Nephron (organoid): Measurements from ENCODE around the gene ZBTB20.

ENCODE experiments used
- H3K27ac Mint-ChIP-seq, 3 experiments: 2 replicates each; pipeline ENCODE4 v1.8.0; 2020; ENCODE audit warnings: mixed read lengths in 3 of 3, mild to moderate bottlenecking in 2 of 3, moderate library complexity in 1 of 3
- H3K27me3 Mint-ChIP-seq: 2 replicates; pipeline ENCODE4 v1.8.0; 2021; ENCODE audit warnings: low read depth, mild to moderate bottlenecking, moderate library complexity, mixed read lengths
- H3K36me3 Mint-ChIP-seq: 2 replicates; pipeline ENCODE4 v1.8.0; 2020; ENCODE audit warnings: low read depth, mixed read lengths
- H3K4me1 Mint-ChIP-seq: 2 replicates; pipeline ENCODE4 v1.8.0; 2020; ENCODE audit warnings: mixed read lengths
- H3K4me3 Mint-ChIP-seq, 3 experiments: 2 replicates each; pipeline ENCODE4 v1.8.0; 2020; ENCODE audit warnings: mild to moderate bottlenecking in 3 of 3, mixed read lengths in 3 of 3, moderate library complexity in 2 of 3
- H3K9me3 Mint-ChIP-seq: 2 replicates; pipeline ENCODE4 v1.8.0; 2020; ENCODE audit warnings: mixed read lengths
- CTCF ChIP-seq, 3 experiments: fragments of 200-600 bp; sonication (generic); IDR thresholded peaks; one replicate each; pipeline ENCODE4 v1.5.0; 2021; ENCODE audit warnings: antibody characterized with exemption in 3 of 3; ENCODE audit not compliant: unreplicated experiment in 3 of 3

ZBTB20 gene

GRCh38 chr3:115169808-115170207 lies 22.7 kb upstream of the ZBTB20 start:
- TF ChIP-seq CTCF (IDR thresholded peaks at IDR 0.05; ENCODE audit: unreplicated experiment in 3 of 3): peak in 2 of 3 experiments; percentile 19 to 44
- no peaks in the 10 kb centered on the region for H3K27me3 Mint-ChIP-seq
- no peaks in the 10 kb centered on the region for H3K9me3 Mint-ChIP-seq
- no peaks in the 10 kb centered on the region for H3K4me1 Mint-ChIP-seq
- no peaks in the 10 kb centered on the region for H3K36me3 Mint-ChIP-seq
- no peak overlapping the region for H3K4me3 Mint-ChIP-seq
- H3K27ac Mint-ChIP-seq: no peak overlapping the region

GRCh38 chr3:115165701-115166100 lies 18.6 kb upstream of the ZBTB20 start:
- Mint-ChIP-seq H3K4me3 (no peak overlapping the region), H3K36me3 (no peaks in the 10 kb centered on the region), H3K27me3 (no peaks in the 10 kb centered on the region), H3K4me1 (no peaks in the 10 kb centered on the region), H3K9me3 (no peaks in the 10 kb centered on the region), H3K27ac (no peak overlapping the region)
- TF ChIP-seq CTCF (IDR thresholded peaks at IDR 0.05; ENCODE audit: unreplicated experiment in 3 of 3): no peak

GRCh38 chr3:115165266-115165665 lies 18.2 kb upstream of the ZBTB20 start:
- H3K4me1 Mint-ChIP-seq: no peaks in the 10 kb centered on the region
- TF ChIP-seq CTCF (IDR thresholded peaks at IDR 0.05; ENCODE audit: unreplicated experiment in 3 of 3): no peak
- no peak overlapping the region for H3K27ac Mint-ChIP-seq
- no peaks in the 10 kb centered on the region for H3K27me3 Mint-ChIP-seq
- no peaks in the 10 kb centered on the region for H3K36me3 Mint-ChIP-seq
- H3K4me3 Mint-ChIP-seq: no peak overlapping the region
- no peaks in the 10 kb centered on the region for H3K9me3 Mint-ChIP-seq

GRCh38 chr3:115164374-115165221 lies 17.5 kb upstream of the ZBTB20 start:
- TF ChIP-seq CTCF (IDR thresholded peaks at IDR 0.05; ENCODE audit: unreplicated experiment in 3 of 3): no peak
- Mint-ChIP-seq H3K27ac (no peak overlapping the region), H3K9me3 (no peaks in the 10 kb centered on the region), H3K27me3 (no peaks in the 10 kb centered on the region), H3K4me1 (no peaks in the 10 kb centered on the region), H3K4me3 (no peak overlapping the region), H3K36me3 (no peaks in the 10 kb centered on the region)

- Mint-ChIP-seq H3K4me1 (no peaks in the 10 kb centered on the region), H3K4me3 (no peak overlapping the region)
These were observed 15.7 kb upstream of the ZBTB20 start for GRCh38 chr3:115162759-115163158.

More at GRCh38 chr3:115162759-115163158, 15.7 kb upstream of the ZBTB20 start:
- no peaks in the 10 kb centered on the region for H3K27me3 Mint-ChIP-seq
- no peaks in the 10 kb centered on the region for H3K36me3 Mint-ChIP-seq
- no peak overlapping the region for H3K27ac Mint-ChIP-seq
- TF ChIP-seq CTCF (IDR thresholded peaks at IDR 0.05; ENCODE audit: unreplicated experiment in 3 of 3): no peak
- peaks cover 5% of the 10 kb centered on the region for H3K9me3 Mint-ChIP-seq
